Activated naive CD4-positive, alpha-beta T cell treated with anti-CD3 and anti-CD28 coated beads, Interleukin-2, amount 50 U/mL, for 24 hours (primary cell): Measurements from ENCODE around the gene DNAJB6.
A peak's percentile ranks its signal among the peaks of the same experiment; 100 is the strongest.

Experiments
- H3K27ac Mint-ChIP-seq: one replicate; pipeline ENCODE4 v1.8.0; 2021; ENCODE audit warnings: mild to moderate bottlenecking, mixed read lengths
- H3K27me3 Mint-ChIP-seq: one replicate; pipeline ENCODE4 v1.8.0; 2021; ENCODE audit warnings: mixed read lengths
- H3K36me3 Mint-ChIP-seq: one replicate; pipeline ENCODE4 v1.8.0; 2021; ENCODE audit warnings: mixed read lengths
- H3K4me1 Mint-ChIP-seq: one replicate; pipeline ENCODE4 v1.8.0; 2021; ENCODE audit warnings: mixed read lengths
- H3K4me3 Mint-ChIP-seq: one replicate; pipeline ENCODE4 v1.8.0; 2021; ENCODE audit warnings: mild to moderate bottlenecking, mixed read lengths
- H3K9me3 Mint-ChIP-seq: one replicate; pipeline ENCODE4 v1.8.0; 2021; ENCODE audit warnings: mixed read lengths

Gene DNAJB6

GRCh38 chr7:157336383-157337315 is at the start of gene DNAJB6:
TSS of gene DNAJB6 (plus strand) at chr7:157337004. CDS start at chr7:157358573, 21,569 bp downstream.
- Mint-ChIP-seq H3K27ac (peak within 1 kb of the TSS; percentile 97), H3K27me3 (no peaks in the 10 kb centered on the region), H3K36me3 (peaks cover 14% of the 10 kb centered on the region), H3K9me3 (no peaks in the 10 kb centered on the region), H3K4me1 (peaks cover 43% of the 10 kb centered on the region), H3K4me3 (peak within 1 kb of the TSS; percentile 96)

DNA sequence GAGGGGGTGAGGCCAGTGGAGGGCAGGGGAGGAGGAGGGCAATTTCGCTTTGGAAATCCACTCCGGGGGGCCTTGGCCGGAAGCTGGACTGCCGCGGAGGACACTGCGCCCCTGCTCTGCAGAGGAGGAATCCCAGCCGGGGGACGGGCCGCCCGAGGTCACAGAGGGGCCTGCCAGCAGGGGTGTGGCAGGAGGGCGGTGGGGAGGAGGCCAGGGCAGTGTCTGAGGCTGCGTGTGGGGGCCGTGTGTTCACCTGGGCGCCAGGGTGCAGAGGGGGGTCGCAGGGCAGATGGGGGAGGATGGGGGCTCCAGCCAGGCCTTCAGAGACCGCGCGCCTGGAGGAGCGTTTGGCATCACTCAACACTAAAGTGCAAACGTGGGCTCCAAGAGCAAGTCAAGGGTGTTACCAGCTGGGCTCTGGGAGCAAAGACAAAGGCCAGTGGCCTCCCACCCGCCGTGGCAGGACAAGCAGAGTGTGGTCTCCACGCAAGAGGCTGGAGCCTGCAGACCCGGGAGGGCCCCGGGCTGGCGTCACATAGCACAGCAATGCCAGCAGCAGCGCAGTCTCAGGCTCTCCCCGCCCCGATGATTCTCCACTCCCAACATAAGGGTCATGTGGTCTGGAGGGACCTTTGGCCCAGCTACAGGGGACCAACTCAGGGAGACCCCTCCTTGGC is 45.3 kb upstream of the DNAJB6 start:
- Mint-ChIP-seq H3K27ac (no peak overlapping the region), H3K36me3 (no peaks in the 10 kb centered on the region), H3K4me1 (no peaks in the 10 kb centered on the region), H3K9me3 (no peaks in the 10 kb centered on the region), H3K27me3 (no peaks in the 10 kb centered on the region), H3K4me3 (no peak overlapping the region)

DNA sequence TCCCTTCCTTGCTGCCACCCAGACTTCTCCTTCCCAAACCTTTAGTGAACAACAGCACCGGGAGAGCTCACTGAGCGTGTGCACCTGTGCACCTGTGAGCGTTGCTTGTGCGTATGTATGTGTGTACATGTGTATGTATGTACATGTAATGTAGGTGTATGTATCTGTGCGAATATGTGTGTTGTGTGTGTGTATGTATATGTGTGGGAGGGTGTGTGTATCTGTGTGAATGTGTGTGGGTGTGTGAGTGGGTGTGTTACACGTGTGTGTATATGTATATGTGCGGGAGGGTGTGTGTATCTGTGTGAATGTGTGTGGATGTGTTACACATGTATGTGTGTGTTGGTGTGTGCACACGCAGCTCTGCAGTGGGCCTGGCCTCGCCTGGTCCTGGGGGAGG is 44.5 kb upstream of the DNAJB6 start:
- Mint-ChIP-seq H3K9me3 (no peaks in the 10 kb centered on the region), H3K4me3 (no peak overlapping the region), H3K36me3 (no peaks in the 10 kb centered on the region), H3K27ac (no peak overlapping the region), H3K4me1 (no peaks in the 10 kb centered on the region), H3K27me3 (no peaks in the 10 kb centered on the region)

GRCh38 chr7:157292770-157293412 is 43.9 kb upstream of the DNAJB6 start:
- no peak overlapping the region for H3K4me3 Mint-ChIP-seq
- peaks cover 2% of the 10 kb centered on the region for H3K4me1 Mint-ChIP-seq
- no peaks in the 10 kb centered on the region for H3K27me3 Mint-ChIP-seq
- no peaks in the 10 kb centered on the region for H3K9me3 Mint-ChIP-seq
- no peak overlapping the region for H3K27ac Mint-ChIP-seq
- no peaks in the 10 kb centered on the region for H3K36me3 Mint-ChIP-seq

DNA sequence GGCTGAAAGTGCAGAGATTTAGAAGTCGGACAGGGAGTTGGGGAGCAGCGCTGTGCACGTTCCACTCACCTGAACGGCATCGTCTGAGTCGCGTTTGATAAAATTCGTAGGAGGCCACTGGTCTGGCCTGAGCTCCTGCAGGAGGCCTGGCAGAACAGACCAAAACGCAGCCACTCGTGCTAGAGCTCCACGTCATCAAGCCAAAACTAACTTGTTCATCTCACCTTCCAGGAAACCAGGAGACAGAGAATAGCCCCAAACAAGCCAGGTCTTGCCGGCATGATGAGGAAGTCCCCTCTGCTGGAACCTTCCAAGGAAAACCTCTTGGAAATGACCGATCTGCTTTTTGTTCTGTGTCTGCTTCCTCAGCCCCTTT is 43.4 kb upstream of the DNAJB6 start:
- H3K9me3 Mint-ChIP-seq, result no peaks in the 10 kb centered on the region
- H3K4me3 Mint-ChIP-seq, result no peak overlapping the region
- no peak overlapping the region for H3K27ac Mint-ChIP-seq
- peaks cover 4% of the 10 kb centered on the region for H3K4me1 Mint-ChIP-seq
- no peaks in the 10 kb centered on the region for H3K27me3 Mint-ChIP-seq
- no peaks in the 10 kb centered on the region for H3K36me3 Mint-ChIP-seq

- no peak overlapping the region for H3K27ac Mint-ChIP-seq
- H3K9me3 Mint-ChIP-seq, result no peaks in the 10 kb centered on the region
- no peaks in the 10 kb centered on the region for H3K36me3 Mint-ChIP-seq
- no peaks in the 10 kb centered on the region for H3K27me3 Mint-ChIP-seq
- peaks cover 13% of the 10 kb centered on the region for H3K4me1 Mint-ChIP-seq
- no peak overlapping the region for H3K4me3 Mint-ChIP-seq
Measured at GRCh38 chr7:157294773-157295172, 42.0 kb upstream of the DNAJB6 start.

DNA sequence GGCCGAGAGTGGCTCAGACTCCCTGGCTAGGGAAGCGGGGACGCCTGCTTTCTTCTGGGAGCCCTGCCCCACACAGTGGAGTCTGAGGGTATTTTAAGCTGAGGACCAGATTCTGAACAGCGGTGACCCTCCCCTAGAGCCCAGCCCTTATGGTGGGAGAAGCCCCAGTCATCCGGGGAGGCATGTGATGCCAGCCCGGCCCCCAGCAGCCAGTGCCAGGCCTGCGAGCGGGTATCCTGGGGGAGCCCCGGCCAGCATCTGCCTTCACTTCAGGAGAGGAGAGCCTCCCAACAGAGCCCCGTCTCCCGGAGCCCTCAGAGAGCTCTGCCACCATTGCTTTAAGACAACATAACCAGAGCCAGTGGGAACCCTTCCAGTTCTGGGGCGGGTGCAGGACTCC is 41.5 kb upstream of the DNAJB6 start:
- Mint-ChIP-seq H3K27ac (no peak overlapping the region), H3K9me3 (no peaks in the 10 kb centered on the region), H3K27me3 (no peaks in the 10 kb centered on the region), H3K4me3 (no peak overlapping the region), H3K36me3 (no peaks in the 10 kb centered on the region), H3K4me1 (peaks cover 13% of the 10 kb centered on the region)

DNA sequence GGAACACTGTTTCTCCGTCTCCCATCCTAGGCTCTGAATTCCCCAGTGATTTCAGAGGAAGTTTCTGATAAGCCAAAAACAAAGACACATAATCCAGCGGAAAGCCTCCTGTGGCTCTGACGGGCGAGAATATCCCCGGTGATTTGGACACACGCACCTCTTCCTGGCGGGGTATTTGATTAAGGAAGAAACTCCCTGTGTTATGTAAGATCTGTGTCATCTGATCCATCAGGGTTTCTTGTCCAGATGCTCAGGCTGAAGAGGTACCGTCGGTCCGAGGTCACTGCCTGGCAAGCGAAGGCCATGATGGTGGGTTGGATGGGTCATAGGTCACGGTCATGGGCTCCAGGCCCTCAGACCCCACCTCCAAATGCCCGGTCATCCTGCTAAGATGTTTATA is 39.6 kb upstream of the DNAJB6 start:
- H3K4me3 Mint-ChIP-seq, result no peak overlapping the region
- no peaks in the 10 kb centered on the region for H3K36me3 Mint-ChIP-seq
- H3K4me1 Mint-ChIP-seq, result peaks cover 25% of the 10 kb centered on the region
- peak overlapping the region; percentile 41 for H3K27ac Mint-ChIP-seq
- H3K27me3 Mint-ChIP-seq, result no peaks in the 10 kb centered on the region
- H3K9me3 Mint-ChIP-seq, result no peaks in the 10 kb centered on the region

DNA sequence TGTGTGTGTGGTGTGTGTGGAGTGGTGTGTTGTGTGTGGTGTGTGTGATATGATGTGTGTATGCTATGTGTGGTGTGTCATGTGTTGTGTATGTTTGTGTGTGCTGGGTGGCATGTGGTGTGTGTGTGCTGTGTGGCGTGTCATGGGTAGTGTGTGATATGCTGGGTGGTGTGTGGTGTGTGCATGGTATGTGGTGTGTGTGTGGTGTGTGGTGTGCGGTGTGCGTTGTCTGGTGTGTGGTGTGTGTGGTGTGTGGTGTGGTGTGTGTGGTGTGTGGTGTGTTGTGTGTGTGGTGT is 37.5 kb upstream of the DNAJB6 start:
- Mint-ChIP-seq H3K36me3 (no peaks in the 10 kb centered on the region), H3K27me3 (no peaks in the 10 kb centered on the region), H3K4me1 (peaks cover 38% of the 10 kb centered on the region), H3K27ac (peak overlapping the region; percentile 20), H3K4me3 (peak overlapping the region; percentile 19), H3K9me3 (no peaks in the 10 kb centered on the region)

DNA sequence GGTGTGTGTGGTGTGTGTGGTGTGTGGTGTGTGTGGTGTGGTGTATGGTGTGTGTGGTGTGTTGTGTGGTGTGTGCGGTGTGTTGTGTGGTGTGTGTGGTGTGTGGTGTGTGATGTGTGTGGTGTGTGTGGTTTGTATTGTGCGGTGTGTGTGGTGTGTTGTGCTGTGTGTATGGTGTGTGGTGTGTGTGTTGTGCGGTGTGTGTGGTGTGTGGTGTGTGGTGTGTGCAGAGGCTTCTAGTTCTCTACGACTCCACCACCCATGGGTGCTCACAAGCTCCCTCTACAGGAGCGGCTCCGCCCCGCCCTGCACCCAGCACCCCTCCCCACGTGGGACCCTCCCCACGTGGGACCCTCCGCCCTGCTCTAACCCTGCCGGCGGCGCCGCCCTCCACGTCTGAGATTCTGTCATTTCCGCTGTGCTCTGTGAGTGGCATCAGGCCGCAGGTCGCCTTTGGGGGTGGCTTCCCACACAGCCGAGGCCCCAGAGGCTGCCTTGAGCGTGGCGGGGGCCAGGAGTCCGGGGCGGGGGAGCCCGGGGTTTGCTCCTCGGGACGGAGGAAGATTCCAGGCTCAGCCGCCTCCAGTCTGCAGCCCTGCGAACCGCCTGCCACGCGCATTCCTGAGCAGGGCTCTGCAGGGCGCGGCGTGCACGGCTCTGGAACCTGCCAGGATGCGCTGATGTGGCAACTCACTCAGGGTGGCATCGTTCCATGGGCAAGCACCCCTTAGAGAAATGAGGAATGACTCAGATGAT is 37.0 kb upstream of the DNAJB6 start:
- H3K4me3 Mint-ChIP-seq, result no peak overlapping the region
- no peaks in the 10 kb centered on the region for H3K36me3 Mint-ChIP-seq
- no peaks in the 10 kb centered on the region for H3K27me3 Mint-ChIP-seq
- H3K4me1 Mint-ChIP-seq, result peaks cover 38% of the 10 kb centered on the region
- H3K27ac Mint-ChIP-seq, result peak overlapping the region; percentile 20
- H3K9me3 Mint-ChIP-seq, result no peaks in the 10 kb centered on the region

DNA sequence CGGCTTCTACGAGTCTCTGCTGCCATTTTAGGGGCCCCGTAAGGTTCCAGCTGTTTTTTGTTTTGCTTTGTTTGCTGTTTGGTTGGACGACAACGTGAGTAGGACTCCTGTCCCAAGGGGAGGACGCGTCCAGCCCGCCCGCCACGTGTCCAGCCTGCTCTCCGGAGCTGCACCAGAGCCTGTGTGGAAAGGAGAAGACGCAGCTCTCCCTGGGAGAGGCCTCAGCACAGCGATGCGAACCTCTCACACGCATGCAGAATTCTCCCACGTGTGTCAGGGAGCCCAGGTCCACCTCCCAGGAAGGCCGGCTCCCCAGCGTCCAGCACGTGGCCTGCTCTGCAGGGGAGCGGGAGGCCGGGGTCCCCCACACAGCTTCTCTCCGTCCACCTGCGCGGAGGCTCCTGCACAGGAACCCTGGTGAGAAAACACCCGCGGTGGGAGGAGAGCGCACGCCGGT is 36.4 kb upstream of the DNAJB6 start:
- Mint-ChIP-seq H3K27me3 (no peaks in the 10 kb centered on the region), H3K27ac (peak overlapping the region; percentile 46), H3K9me3 (no peaks in the 10 kb centered on the region), H3K4me3 (no peak overlapping the region), H3K36me3 (no peaks in the 10 kb centered on the region), H3K4me1 (peaks cover 38% of the 10 kb centered on the region)

DNA sequence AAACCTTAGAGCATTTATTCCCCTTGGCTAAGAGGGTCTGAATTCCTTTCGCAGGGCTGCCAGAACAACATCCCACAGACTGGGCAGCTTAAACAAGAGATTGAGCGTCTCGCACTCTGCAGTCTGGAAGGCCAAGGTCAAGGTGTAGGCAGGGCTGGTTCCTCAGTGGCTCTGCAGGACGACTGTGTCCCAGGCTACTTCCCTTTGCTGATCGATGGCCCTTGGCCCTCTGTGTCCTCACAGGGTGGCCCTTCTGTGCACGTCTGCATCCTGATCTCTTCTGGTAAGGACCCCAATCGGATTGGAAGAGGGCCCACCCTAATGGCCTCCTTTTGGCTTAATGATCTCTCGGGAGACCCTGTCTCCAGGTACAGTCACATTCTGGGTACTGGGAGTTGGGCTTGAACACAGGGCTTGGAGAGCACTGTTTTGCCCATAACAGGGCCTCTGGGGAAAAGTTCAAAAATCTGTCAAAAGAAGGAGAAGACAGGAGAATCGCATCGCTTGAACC is 35.1 kb upstream of the DNAJB6 start:
- H3K4me3 Mint-ChIP-seq, result peak overlapping the region; percentile 56
- H3K9me3 Mint-ChIP-seq, result no peaks in the 10 kb centered on the region
- H3K4me1 Mint-ChIP-seq, result peaks cover 38% of the 10 kb centered on the region
- H3K27me3 Mint-ChIP-seq, result no peaks in the 10 kb centered on the region
- peak overlapping the region; percentile 91 for H3K27ac Mint-ChIP-seq
- H3K36me3 Mint-ChIP-seq, result no peaks in the 10 kb centered on the region

GRCh38 chr7:157306846-157307838 is 29.7 kb upstream of the DNAJB6 start:
- Mint-ChIP-seq H3K4me1 (peaks cover 17% of the 10 kb centered on the region), H3K27me3 (no peaks in the 10 kb centered on the region), H3K36me3 (no peaks in the 10 kb centered on the region), H3K4me3 (no peak overlapping the region), H3K27ac (peak overlapping the region; percentile 65), H3K9me3 (no peaks in the 10 kb centered on the region)

- H3K27ac Mint-ChIP-seq, result no peak overlapping the region
- no peaks in the 10 kb centered on the region for H3K36me3 Mint-ChIP-seq
- peaks cover 5% of the 10 kb centered on the region for H3K4me1 Mint-ChIP-seq
- no peak overlapping the region for H3K4me3 Mint-ChIP-seq
- H3K9me3 Mint-ChIP-seq, result no peaks in the 10 kb centered on the region
- no peaks in the 10 kb centered on the region for H3K27me3 Mint-ChIP-seq
Measured at GRCh38 chr7:157309988-157310668, 26.7 kb upstream of the DNAJB6 start.
